Peyer's patch (tissue), 4 donors: Measurements from ENCODE around the gene STXBP1. TPM values are rescaled to one million over a fixed set of nuclear protein-coding genes. Genes with fewer than 3 reads are reported as not detected.

Source experiments
- DNase-seq, 3 donors: peaks; one replicate each; pipeline ENCODE4 v3.0.0-alpha.2; 2017 to 2019
- H3K27ac ChIP-seq, 4 donors: fragments of 200-600 bp; sonication (generic); one replicate each; pipeline ENCODE4 v1.5.1; 2016 to 2019
- H3K27me3 ChIP-seq, 2 donors: fragments of 200-600 bp; sonication (generic); one replicate each; pipeline ENCODE4 v1.5.1; 2019
- H3K36me3 ChIP-seq, 3 donors: fragments of 200-600 bp; sonication (generic); one replicate each; pipeline ENCODE4 v1.5.1; 2016 to 2019
- H3K4me1 ChIP-seq, 4 donors: fragments of 200-600 bp; sonication (generic); one replicate each; pipeline ENCODE4 v1.5.1; 2016 to 2019
- H3K4me3 ChIP-seq, 4 donors: fragments of 200-600 bp; sonication (generic); 1 replicate in 3 of 4; 2 replicates in 1 of 4; pipeline ENCODE4 v1.5.1; 2016 to 2019; ENCODE audit warnings: mild to moderate bottlenecking in 1 of 4
- H3K9me3 ChIP-seq, 4 donors: fragments of 200-600 bp; sonication (generic); one replicate each; pipeline ENCODE4 v1.5.1; 2016 to 2019; ENCODE audit warnings: mild to moderate bottlenecking in 1 of 4
- POLR2A ChIP-seq, 2 donors: fragments of 450-650 bp; IDR thresholded peaks; one replicate each; pipeline ENCODE4 v1.5.1; 2017; ENCODE audit warnings: antibody characterized with exemption in 2 of 2, mild to moderate bottlenecking in 2 of 2, moderate library complexity in 2 of 2
- total RNA-seq, 4 donors: library from RNA; depleted of rRNA; stranded (reverse); fragments of >200 nt; gene quantifications; one replicate each; pipeline ENCODE4 v1.1.0, GENCODE V29; 2016
- TF ChIP-seq, protein P1 (sequence below), 6 experiments: fragments of 450-650 bp in 4 of 6; fragments of 200-600 bp in 2 of 6; sonication (generic) in 1 of 6; IDR thresholded peaks; one replicate each; pipeline ENCODE4 v1.5.1; 2017 to 2019; ENCODE audit warnings: antibody characterized with exemption in 6 of 6, mild to moderate bottlenecking in 3 of 6, moderate library complexity in 1 of 6

Gene STXBP1
- total RNA-seq, 4 donors from 2014 or later = 4.4 to 90.8 (median 12.6) TPM

DNA sequence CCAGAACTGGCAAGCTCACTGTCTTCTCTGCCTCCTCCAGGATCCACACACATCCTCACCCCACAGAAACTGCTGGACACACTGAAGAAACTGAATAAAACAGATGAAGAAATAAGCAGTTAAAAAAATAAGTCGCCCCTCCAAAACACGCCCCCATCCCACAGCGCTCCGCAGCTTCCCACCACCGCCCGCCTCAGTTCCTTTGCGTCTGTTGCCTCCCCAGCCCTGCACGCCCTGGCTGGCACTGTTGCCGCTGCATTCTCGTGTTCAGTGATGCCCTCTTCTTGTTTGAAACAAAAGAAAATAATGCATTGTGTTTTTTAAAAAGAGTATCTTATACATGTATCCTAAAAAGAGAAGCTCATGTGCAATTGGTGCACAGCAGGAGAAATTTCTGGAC is 78.7 kb downstream of the STXBP1 start:
- Histone ChIP-seq H3K4me3 (no peak overlapping the region), H3K27me3 (no peaks in the 10 kb centered on the region), H3K36me3 (peaks cover 0 to 8% (median 0%) of the 10 kb centered on the region in 3 donors), H3K4me1 (no peaks in the 10 kb centered on the region), H3K9me3 (no peaks in the 10 kb centered on the region), H3K27ac (no peak overlapping the region)
- TF ChIP-seq, protein P1, sequence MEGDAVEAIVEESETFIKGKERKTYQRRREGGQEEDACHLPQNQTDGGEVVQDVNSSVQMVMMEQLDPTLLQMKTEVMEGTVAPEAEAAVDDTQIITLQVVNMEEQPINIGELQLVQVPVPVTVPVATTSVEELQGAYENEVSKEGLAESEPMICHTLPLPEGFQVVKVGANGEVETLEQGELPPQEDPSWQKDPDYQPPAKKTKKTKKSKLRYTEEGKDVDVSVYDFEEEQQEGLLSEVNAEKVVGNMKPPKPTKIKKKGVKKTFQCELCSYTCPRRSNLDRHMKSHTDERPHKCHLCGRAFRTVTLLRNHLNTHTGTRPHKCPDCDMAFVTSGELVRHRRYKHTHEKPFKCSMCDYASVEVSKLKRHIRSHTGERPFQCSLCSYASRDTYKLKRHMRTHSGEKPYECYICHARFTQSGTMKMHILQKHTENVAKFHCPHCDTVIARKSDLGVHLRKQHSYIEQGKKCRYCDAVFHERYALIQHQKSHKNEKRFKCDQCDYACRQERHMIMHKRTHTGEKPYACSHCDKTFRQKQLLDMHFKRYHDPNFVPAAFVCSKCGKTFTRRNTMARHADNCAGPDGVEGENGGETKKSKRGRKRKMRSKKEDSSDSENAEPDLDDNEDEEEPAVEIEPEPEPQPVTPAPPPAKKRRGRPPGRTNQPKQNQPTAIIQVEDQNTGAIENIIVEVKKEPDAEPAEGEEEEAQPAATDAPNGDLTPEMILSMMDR (IDR thresholded peaks at IDR 0.05) = no peak
- TF ChIP-seq POLR2A (IDR thresholded peaks at IDR 0.05) = no peak
- DNase-seq = no peak

DNA sequence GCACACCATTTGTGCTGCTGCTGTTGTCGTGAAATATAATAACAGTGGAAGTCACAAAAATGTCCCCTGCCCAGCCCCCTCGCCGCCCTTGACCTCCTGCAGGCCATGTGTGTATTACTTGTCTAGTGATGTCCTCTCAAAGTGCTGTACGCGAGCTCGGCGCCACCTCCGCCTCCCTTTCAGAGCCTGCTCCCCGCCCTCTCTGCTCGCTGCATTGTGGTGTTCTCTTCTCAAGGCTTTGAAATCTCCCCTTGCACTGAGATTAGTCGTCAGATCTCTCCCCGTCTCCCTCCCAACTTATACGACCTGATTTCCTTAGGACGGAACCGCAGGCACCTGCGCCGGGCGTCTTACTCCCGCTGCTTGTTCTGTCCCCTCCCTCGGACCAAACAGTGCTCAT is 80.0 kb downstream of the STXBP1 start:
- Histone ChIP-seq H3K27ac (no peak overlapping the region), H3K27me3 (no peaks in the 10 kb centered on the region), H3K36me3 (peaks cover 0 to 8% (median 0%) of the 10 kb centered on the region in 3 donors), H3K4me3 (no peak overlapping the region), H3K4me1 (no peaks in the 10 kb centered on the region), H3K9me3 (no peaks in the 10 kb centered on the region)
- DNase-seq = no peak
- TF ChIP-seq, protein P1 (IDR thresholded peaks at IDR 0.05) = no peak

DNA sequence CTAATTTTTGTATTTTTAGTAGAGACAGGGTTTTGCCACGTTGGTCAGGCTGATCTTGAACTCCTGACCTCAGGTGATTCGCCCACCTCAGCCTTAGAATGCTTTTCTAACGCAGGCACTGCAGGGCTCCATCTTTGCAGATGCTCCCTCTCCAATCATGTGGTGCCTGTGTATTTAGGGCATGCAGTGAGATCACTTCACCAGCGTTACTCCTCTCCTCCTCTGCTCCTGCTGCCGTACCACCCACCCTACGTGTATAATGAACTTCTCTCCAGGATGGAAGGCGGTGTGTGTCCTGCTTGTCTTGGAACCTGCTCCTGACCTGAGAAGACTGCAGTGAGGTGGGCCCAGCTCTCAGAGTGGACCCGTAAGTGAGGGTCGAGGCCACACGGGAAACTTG is 81.1 kb downstream of the STXBP1 start:
- Histone ChIP-seq H3K27ac (no peak overlapping the region), H3K36me3 (peaks cover 0 to 8% (median 0%) of the 10 kb centered on the region in 3 donors), H3K4me1 (no peaks in the 10 kb centered on the region), H3K27me3 (no peaks in the 10 kb centered on the region), H3K9me3 (no peaks in the 10 kb centered on the region), H3K4me3 (no peak overlapping the region)
- DNase-seq = no peak
- TF ChIP-seq, protein P1 (IDR thresholded peaks at IDR 0.05) = no peak
- TF ChIP-seq POLR2A (IDR thresholded peaks at IDR 0.05) = no peak

DNA sequence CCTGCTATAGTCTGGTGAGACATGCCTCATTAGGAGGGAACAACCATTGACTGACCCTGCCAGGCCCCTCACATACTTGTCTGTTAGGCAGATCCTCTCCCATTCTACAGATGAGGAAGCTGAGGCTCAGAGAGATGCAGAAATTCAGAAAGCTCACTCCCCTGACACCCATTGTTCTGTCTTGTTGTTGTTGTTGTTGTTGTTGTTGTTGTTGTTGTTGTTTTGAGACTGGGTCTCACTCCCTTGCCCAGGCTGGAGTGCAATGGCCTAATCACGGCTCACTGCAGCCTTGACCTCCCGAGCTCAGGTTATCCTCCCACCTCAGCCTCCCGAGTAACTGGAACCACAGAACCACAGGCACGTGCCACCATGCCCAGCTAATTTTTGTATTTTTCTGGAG is 81.6 kb downstream of the STXBP1 start:
- DNase-seq = no peak
- H3K4me3 ChIP-seq = no peak overlapping the region
- no peaks in the 10 kb centered on the region for H3K4me1 ChIP-seq
- H3K27me3 ChIP-seq = no peaks in the 10 kb centered on the region
- no peak overlapping the region for H3K27ac ChIP-seq
- H3K36me3 ChIP-seq = peaks cover 0 to 8% (median 0%) of the 10 kb centered on the region in 3 donors
- TF ChIP-seq POLR2A (IDR thresholded peaks at IDR 0.05) = no peak
- no peaks in the 10 kb centered on the region for H3K9me3 ChIP-seq

DNA sequence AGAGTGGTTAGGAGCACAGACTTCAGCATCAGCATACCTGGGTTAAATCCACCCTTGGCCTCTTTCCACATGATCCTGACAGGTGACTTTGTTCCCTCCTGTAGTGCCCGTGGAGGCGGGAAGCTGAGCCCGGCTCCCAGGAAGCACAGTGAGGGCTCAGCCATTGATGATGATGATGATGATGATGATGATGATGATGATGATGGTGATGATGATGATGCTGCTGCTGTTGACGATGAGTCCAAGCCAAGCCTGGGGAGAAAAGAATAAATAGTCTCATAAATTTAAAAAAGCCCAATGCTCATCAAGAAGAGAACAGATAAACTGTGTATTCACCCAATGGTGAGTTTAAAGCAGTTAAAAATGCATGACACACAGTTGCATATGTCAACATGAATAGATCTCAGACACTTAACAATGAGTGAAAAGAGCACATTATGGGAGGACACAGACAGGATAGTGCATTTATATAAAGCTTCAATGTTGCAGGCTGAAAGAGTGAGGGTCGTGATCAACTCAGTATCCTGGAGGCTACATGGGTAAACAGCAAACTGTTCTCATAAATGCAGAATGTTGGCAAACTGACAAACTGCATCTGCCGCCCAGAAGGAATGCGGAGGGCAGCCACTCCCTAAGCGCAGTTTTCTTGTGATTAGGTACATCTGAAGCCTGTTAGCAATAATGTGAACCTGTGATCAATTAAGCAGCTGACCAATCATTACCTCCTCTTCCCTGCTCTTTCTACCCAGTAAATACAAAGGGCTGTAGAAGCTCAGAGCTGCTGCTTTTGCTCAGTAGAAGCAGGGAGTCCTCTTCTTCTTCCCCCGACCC is 83.0 kb downstream of the STXBP1 start:
- Histone ChIP-seq H3K27me3 (no peaks in the 10 kb centered on the region), H3K4me3 (no peak overlapping the region), H3K36me3 (peaks cover 0 to 8% (median 0%) of the 10 kb centered on the region in 3 donors), H3K4me1 (no peaks in the 10 kb centered on the region), H3K9me3 (no peaks in the 10 kb centered on the region), H3K27ac (no peak overlapping the region)
- DNase-seq = no peak
- TF ChIP-seq, protein P1 (IDR thresholded peaks at IDR 0.05) = no peak
- TF ChIP-seq POLR2A (IDR thresholded peaks at IDR 0.05) = no peak

DNA sequence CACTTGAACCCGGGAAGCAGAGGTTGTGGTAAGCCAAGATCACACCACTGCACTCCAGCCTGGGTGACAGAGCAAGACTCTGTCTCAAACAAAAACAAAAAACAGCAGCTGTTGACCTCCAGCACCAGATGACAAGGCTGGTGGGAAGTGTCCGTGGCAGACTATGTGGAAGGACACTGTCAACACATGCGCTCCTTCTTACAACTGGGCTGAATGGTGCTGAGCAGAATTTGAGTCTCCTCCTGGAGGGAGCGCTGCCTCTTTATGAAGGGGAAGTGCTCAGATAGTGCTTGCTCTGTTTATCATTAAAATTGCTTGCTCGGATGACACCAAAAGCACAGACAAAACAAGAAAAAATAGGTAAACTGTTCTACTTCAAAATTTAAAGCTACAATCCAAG is 85.5 kb downstream of the STXBP1 start:
- H3K27ac ChIP-seq = no peak overlapping the region
- no peak overlapping the region for H3K4me3 ChIP-seq
- TF ChIP-seq POLR2A (IDR thresholded peaks at IDR 0.05) = no peak
- TF ChIP-seq, protein P1 (IDR thresholded peaks at IDR 0.05) = no peak
- no peaks in the 10 kb centered on the region for H3K36me3 ChIP-seq
- no peaks in the 10 kb centered on the region for H3K4me1 ChIP-seq
- DNase-seq = no peak
- no peaks in the 10 kb centered on the region for H3K9me3 ChIP-seq
- no peaks in the 10 kb centered on the region for H3K27me3 ChIP-seq
